Measurements from ENCODE around the gene COQ8B.

COQ8B gene

DNA sequence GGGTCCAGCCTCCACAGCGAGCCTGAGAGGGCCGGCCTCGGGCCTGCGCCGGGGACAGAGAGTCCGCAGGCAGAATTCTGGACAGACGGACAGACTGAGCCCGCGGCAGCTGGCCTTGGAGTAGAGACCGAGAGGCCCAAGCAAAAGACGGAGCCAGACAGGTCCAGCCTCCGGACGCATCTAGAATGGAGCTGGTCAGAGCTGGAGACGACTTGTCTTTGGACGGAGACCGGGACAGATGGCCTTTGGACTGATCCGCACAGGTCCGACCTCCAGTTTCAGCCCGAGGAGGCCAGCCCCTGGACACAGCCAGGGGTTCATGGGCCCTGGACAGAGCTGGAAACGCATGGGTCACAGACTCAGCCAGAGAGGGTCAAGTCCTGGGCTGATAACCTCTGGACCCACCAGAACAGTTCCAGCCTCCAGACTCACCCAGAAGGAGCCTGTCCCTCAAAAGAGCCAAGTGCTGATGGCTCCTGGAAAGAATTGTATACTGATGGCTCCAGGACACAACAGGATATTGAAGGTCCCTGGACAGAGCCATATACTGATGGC is 716 bp upstream of the COQ8B start:
- no peak for FAIRE-seq

DNA sequence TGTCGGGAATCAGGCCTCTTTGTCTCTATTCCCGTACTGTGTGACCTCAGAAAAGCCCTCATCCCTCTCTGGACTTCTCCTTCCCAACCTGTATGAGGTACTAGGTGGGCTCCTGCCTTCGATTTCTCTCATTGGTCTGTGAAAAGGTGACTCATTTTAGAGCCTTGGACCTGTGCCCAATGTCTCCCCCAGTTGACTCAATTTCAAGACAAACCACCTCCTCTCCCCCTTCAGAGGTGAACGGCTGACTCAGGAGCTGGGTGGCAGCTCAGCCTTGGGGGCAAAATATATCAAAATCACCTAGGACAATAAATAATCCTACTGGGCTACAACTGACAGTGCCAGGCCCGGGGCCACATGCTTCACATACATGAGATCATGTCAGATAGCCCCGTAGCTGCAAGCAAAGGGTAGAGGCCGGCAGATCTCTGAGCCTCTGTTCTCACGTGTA is 630 bp downstream of the COQ8B start:
- FAIRE-seq: no peak

DNA sequence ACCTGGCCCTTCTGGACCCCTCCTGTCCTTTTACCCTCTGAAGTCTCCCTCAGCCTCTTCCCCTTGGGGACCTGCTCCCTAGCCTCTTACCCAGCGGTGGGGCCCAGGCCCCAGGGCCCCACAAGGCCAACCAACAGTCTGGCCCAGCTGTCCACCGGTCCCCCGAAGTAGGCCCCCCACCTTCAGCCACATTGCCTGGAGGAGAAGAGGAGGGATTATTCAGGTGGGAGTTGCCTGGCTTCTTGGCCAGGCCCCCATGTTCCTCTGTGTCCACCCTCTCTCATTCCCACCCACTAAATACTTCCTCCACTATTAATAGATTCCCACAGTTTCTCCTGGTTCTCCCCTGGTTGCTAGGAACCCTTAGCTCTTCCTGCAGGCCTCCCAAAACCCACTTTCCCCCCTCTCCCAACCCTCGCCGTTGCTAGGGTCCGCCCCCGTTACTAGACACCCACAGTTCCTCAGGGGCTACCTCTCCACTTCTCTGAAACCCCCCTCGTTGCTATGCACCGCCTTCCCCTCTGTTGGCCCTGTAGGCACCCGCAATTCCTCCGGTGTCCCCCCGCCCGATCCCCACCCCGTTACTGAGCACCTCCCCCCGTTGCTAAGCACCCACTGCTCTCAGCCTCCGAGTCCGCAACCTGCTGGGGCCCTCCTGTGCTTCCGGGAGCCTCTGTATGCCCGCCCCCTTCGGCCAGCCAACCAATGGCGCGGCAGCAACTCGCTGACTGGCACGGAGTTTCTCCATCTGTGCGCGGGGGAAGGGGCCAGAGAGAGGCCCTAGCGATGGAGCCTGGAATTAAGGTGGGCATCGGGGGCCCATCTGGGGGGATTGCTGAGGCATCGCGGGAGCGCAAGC is 2.0 kb downstream of the COQ8B start:
- FAIRE-seq: no peak

DNA sequence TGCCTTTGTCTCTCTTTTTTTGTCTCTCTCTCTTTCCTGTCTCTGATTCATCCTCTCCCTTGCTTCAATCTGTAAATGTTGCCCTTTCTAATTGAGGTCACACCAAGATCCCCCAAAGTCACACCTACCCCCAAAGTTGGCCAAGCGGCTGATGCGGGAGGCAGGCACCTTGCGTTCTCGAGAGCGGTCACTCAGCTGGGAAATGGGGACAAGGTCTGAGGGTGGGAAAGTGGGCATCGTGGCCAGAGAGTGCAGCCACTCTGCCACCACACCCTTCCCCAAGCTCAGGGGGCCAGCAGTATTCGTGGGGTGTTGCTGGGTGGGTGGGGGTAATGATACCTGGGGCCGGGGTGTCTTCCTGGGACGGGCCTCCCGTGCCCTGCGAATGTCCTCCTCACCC is 2.7 kb downstream of the COQ8B start:
- no peak for FAIRE-seq

DNA sequence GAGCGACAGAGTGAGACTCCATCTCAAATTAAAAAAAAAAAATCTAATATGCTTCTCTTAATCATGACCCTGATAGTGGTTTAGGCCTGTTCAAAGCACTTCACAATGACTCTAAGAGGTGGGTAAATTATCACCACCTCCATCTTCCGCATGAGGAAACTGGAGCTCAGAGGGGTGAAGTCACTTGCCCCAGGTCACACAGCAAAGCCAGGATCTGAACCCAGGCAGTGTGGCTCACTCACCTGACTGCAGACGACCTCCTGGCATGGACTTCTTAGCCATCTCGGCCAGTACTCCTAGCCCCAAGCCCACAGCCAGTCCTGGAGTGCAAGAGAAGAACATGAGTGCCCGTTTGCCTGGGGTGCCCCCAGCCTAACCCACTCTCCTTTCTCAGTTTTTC is 6.9 kb downstream of the COQ8B start:
- FAIRE-seq: no peak

DNA sequence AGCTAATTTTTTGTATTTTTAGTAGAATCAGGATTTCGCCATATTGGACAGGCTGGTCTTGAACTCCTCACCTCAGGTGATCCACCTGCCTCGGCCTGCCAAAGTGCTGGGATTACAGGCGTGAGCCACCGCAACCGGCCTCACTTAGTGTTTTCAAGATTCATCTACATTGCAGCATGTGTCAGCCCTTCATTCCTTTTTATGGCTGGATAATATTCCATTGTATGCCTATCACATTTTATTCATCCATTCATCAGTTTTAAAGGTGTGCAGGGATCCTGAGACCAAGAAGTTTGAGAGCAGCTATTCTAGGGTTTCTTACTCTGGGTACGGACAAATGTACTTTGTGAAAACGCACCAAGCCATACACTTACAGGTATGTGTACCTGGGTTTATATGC is 9.1 kb downstream of the COQ8B start:
- no peak for FAIRE-seq

DNA sequence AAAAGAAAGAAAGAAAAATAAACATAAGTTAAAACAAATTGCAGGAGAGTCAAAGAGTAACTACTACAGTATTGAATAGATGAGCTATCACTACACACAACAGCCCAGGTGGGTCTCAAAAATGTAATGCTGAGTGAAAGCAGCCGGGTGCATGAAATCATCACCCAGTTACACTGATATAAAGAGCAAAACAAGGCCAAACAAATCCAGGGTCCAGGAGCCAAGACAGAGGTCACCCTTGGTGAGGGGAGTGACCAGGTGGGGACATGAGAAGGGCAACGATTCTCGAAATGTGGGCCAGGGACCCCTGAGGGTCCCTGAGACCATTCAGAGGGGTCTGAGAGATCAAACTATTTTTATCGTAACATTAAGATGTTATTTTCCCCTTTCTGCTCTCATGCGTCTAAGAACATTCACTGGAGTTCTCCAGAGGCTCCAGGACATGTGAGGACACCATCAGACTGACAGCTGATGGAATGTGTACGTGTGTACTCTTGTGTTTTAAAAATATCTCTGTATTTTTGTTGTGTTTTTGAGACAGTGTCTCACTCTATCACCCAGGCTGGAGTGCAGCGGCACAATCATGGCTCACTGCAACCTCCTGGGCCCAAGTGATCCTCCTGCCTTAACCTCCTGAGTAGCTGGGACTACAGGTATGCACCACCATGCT is 10.6 kb downstream of the COQ8B start:
- FAIRE-seq: no peak

DNA sequence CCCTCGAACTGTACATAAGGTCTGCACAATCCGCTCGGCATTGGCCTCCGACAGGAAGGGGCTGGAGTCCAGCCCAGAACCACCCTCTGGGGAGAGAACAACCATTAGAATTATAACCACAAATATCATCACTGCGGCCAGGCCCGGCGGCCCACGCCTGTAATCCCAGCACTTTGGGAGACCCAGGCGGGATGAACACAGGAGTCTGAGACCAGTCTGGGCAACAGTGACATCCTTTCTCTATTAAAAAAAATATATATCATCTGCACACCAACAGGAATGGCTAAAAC is 11.4 kb downstream of the COQ8B start:
- no peak for FAIRE-seq

DNA sequence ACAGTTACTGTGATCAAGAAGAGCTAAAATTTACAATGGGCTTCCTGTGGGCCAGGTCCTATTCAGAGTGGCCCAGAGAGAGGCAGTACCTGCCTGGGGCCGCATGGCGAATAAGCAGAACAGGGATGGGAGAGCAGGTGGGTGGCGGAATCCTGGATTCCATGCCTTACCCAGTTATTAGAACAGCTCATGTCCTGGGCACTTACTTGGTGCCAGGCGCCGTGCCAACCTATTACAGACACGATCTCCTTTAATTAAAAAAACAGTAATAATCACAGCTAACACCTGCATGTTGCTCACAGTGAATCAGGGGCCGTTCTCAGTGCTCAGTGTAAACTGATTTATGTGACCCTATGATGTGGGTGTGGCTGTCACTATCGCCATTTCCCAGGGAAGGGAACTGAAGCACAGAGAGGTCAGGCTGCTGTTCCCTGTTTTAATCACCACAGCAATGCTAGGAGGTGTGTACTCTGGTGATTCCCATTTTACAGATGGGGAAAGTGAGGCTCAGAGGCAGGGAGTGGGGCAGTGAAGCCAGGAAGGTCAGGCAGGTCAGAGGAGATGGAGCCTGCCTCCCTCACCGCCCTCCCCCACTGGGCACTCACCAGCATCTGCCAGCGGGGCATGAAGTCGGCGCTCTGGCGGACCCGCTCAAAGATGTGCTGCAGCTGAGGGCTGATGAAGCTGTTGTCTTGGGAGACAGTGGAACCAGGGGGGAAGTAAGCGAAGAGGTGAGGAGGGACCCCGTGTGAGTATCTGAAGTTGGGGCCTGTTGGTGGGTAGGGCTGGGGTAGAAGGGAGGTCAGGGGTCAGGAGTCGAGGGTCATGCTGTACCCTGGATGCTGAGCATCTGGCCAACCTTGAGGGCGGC is 12.0 kb downstream of the COQ8B start:
- no peak for FAIRE-seq

DNA sequence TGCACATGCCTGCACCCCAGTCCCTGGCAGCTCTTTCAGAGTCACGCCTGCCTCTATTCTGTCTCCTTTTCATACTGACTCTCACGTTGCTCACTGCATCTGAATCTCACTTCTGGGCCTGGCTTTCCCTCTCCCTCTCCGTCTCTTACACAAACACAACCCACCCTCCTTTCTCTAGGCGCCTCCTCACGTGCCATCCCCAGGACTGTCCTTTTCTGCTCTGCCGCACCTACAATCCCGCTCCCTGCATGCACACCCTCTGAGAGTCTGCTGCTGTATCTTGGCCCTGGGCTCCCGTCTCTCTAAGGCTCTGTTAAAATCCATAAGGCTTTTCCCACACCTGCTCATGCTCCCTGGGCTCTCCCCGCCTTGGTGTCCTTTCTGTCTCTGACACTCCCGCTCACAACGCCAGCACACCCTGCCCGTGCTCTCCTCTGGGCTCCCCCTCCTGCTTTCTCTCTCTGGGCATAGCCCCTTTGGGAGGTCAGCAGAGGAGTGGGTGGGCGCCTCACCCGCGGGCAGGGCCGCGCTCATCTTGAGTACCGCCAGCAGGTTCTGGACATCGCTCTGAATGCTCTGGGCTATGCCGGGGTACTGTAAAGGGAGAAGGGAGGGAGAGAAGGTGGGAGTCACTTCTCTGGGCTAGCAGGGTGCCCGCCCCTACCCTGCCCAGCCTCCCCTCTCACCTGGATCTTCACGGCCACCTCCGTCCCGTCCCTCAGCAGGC is 13.5 kb downstream of the COQ8B start:
- no peak for FAIRE-seq

DNA sequence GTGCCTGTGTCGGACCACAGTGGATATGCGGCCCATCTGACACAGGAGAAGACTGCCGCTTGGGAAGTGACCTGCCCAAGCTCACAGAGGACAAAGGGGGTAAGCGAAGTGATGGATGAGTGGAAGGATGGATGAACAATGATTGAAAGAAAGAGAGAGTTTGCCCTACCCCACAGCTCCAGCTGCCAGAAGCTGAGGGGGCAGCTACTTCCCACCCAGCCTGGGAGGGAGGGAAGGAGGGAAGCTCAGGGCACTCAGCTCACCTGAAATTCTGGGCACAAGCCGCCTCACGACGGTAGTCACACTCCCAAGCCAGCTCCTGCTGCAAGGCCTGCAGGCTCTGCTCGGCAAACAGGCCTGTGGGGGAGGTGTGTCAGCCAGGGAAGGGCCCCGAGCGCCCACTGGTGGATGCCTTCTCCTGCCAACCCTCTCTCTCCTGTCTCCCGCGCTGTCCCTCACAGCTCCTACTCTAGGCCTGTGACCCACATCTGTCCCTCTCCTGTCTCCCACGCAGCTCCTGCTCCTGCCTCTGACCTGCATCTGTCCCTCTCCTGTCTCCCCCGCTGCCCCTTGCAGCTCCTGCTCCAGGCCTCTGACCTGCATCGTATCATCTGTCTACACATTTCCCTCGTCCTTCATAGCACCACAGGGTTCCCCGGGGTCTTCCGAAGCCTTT is 14.2 kb downstream of the COQ8B start:
- no peak for FAIRE-seq

DNA sequence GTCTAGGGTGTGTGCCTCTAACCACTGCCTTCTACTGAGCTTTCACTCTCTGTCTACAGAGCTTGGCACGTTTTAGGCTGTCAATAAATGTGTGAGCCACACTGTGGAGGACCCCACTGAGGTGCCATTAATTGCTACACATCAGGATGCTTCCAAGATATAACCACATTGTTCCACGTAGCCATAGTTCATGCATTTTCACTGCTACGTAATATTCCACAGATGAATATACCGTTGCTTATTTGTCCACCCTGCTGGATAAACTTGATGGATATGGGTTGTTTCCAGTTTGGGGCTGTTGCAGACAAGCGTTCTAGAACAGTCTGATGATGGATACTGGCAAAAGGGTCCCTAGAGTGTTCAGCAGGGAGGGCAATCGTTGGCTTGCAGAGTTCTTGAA is 14.9 kb downstream of the COQ8B start:
- no peak for FAIRE-seq

DNA sequence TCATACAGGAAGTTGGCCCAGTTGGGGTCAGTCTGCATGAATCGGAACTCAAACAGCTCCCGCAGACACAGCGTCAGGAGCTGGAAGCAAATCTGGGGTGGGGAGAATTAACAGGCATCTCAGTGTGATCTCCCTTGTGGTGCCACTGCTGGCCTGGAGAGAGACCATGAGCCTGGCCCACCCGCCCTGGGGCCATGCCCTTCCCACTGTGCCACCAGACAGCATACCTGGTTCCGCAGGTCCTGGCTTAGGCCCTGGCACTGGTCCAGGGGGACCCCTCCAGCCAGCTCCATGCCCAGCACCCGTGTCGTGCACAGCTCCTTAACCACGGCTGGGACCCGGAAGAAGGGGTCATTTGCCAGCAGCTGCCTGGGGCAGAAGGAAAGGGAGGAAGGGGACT is 16.6 kb downstream of the COQ8B start:
- no peak for FAIRE-seq

DNA sequence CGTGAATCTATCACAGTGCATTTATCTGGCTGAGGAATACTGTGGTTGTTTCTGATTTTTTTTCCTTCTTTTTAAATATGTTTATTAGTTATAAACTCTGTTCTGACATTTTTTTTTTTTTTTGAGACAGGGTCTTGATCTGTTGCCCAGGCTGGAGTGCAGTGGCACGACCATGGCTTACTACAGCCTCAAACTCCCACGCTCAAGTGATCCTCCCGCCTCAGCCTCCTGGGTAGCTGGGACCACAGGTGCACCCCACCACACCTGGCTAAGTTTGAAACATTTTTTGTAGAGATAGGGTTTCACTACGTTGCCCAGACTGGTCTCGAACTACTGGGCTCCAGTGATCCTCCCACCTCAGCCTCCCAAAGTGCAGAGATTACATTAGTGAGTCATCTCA is 19.7 kb downstream of the COQ8B start:
- no peak for FAIRE-seq

DNA sequence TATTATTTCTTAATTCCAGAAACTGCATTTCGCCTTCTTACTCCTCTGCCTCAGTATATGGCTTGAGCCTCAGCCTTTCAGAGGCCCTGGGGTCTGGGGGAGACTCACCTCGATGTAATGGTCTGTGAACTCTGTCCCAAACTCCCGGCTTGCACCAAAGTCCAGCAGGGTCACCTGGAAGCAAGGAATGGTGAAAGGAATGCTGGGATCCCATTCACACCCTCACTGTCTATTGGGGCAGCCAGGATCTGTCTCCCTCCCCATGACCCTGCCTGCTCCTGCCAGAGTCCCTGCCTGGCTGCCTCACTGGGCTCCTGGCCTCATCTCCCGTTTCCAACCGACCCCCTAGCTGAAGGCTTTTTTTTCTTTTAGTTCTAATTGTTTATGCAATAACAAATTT is 20.8 kb downstream of the COQ8B start:
- no peak for FAIRE-seq

DNA sequence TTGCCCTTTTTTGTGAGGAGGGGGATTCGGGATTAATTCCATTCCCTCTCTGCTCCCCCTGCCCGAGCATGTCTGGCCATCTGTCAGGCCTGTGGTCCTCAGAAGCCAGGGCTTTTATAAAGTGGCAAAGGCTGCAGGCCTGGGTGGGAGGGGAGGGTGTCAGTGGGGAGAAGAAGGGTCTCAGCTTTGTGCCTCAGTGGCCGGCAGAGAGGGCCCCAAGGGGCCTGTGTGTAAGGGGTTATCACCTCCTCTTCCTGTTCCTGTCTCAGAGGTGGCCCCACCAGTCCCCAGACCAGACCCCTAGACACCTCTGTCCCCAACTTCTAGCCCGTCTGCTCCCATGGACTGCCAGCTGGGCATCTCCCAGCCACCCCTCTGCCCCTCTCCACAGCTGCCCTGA is 22.8 kb downstream of the COQ8B start:
- FAIRE-seq: no peak

DNA sequence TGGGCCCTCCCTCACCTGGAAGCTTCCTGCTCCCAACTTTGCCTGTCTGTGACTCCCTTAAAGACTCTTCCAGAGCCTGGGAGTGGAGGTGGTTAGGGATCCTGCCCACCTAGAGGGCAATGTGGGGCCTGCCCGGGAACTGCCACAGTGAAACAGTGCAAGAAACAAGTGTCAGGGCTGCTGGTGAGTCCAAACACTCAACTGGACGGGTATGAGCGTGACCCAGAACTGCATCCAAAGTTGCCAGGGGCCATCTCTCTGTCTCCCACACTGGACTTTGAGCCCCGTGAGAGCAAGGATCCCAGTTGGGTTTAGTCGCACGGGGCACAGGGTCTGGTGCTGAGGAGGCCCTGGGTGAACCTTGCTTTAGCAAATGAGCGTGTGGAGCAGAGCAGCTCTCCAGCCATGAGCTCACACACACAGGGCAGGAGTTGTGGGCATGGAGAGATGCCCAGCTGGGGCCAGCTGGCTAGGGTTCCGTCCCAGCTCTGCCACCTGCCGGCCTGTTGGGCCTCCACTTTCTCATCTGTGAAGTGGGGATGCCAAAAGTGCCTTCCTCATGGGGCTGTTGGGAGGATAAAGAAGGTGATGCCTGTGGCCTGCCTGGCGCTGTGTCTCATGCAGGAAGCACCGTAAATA is 23.4 kb downstream of the COQ8B start:
- FAIRE-seq: no peak

DNA sequence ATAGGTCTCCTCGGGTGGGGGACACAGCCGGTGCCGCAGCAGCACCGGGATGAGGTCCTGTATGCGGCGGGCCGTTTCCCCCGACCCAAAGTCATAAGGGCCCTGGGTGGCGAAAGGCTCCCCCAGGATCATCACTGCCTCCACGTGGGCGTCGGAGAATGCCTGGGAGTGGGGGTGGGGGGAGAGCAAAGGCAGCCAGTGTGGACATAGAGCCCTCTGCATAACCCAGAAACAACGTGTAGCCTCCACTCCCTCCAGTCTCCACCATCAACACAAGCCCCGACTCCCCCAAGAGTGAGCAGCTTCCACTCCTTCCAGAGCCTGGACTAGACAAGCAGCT is 24.5 kb downstream of the COQ8B start:
- no peak for FAIRE-seq

DNA sequence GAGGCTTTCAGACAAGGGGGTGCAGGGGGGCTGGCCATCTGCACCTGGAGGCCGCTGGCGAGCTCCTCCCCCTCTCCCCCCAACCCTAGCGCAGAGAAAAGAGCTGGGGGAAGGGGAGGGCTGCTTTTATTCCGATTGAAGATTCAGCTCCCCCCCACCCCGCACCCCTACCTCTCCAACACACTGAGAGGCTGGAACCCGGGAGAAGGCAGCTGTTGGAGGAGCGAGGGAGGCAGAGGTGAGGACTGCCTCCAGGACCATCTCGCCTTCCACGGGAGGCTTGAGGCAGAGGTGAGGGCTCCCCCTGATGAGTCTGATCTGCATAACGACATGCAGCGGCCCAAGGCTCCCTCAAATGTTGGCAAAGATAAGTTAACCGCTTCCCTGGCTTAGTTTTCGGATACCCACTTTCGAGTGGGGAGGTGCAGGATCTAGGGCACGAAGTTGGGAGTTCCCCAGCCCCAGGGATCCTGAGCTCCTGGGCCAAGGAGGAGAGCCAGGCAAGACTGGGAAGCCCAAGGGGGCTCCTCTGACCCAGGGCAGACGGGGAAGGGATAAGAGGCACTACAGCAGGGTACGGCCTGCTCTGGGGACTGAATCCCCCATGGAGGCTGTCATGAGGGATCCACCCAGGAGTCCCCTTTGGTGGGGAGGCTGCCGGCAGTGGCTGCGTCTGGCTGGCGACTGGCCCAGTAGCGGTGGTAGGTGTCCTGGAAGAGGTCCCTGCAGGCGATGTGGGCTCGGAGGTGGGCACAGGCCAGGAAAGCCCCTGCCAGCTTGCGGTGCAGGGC is 25.1 kb downstream of the COQ8B start:
- FAIRE-seq: no peak

DNA sequence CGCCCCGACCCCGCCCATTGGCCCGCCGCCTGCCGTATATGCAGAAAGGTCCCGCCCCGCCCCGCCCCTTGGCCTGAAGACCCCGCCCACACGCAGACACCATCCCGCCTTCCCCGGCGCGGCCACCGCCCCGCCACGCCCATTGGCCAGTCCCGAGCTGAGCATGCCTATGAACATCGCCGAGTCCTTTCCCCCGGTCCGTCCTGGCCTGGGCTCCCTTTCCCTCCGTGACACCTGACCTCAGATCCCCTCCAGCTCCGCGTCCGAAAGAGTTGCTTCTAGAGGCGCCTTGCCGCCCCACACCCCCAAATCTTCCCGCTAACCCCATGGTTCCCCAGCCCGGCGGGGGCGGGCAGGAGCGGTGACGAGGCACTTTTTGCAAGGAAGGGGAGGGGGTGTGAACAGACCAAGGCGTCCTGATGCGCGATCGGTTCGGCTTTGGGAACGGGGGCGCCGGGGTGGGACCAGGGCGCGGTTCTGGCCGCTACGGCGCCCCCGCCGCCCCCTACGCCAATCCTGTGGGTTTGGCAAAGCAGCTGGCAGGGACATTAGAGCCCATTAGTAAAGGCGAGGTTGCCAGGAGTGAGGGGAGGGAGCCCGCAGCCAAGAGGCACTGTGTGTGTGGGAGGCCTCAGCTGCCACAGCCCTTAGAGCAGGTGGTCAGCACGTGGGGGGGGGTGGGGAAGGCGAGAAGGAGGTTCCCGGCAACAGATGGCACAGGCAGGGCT is 25.8 kb downstream of the COQ8B start:
- no peak for FAIRE-seq
